K562 (cell line): Measurements from ENCODE around the gene PARD3B. TPM values are rescaled to one million over a fixed set of nuclear protein-coding genes. Genes with fewer than 3 reads are reported as not detected.

Source experiments
- ATAC-seq: fragments of 200-7000 bp; cut with Tn5 transposase; 3 replicates; pipeline ENCODE4 v1.9.1; 2020; ENCODE audit warnings: moderate library complexity
- BruUV-seq: library from RNA; stranded (reverse); fragments of 400-500 nt; replicated peaks from 2 replicates; lab custom pipeline; 2021; lab: Mats Ljungman, UMichigan
- CTCF ChIA-PET: fragments of 300-600 bp; formaldehyde crosslinking; extraction: SDS; loops from one replicate; lab custom pipeline; 2021; ENCODE audit warnings: low intra/inter-chr PET ratio; lab: Yijun Ruan, JAX
- POLR2A ChIA-PET: fragments of 300-600, 350-650 bp; sonication (Branson Sonifier 250); formaldehyde crosslinking; extraction: SDS; loops from one replicate; lab custom pipeline; 2021; ENCODE audit warnings: antibody characterized with exemption, inconsistent platforms; lab: Yijun Ruan, JAX
- DNase-seq, 4 experiments: peaks; one replicate each; pipeline versions ENCODE4 v3.0.0 to v3.0.0-alpha.2; 2011 to 2018; ENCODE audit warnings: low spot score in 3 of 4, mixed read lengths in 3 of 4; ENCODE audit errors: extremely low read depth in 1 of 4
- FAIRE-seq: peaks from 2 replicates; lab custom pipeline; 2011; peaks lifted over from hg19 to GRCh38; lab: Jason Lieb, UNC
- H2AFZ ChIP-seq: 2 replicates; pipeline ENCODE4 v1.6.0; 2011; ENCODE audit warnings: low read depth, low read length, control low read depth, inconsistent platforms
- H3K27ac ChIP-seq: fragments of 200-600 bp; 3 replicates; pipeline ENCODE4 v1.8.0; 2011; ENCODE audit warnings: low read depth, mild to moderate bottlenecking, control low read depth, inconsistent platforms, low read length, moderate library complexity, mixed read lengths; ENCODE audit errors: extremely low read depth
- H3K27me3 ChIP-seq, 2 experiments: fragments of 300-600 bp in 1 of 2; 2 replicates in 1 of 2; 3 replicates in 1 of 2; pipeline versions ENCODE4 v1.6.0 to v1.8.0; 2011; ENCODE audit warnings: inconsistent platforms in 2 of 2, low read length in 2 of 2, mild to moderate bottlenecking in 1 of 2, mixed read lengths in 1 of 2, moderate library complexity in 1 of 2; ENCODE audit not compliant: control insufficient read depth in 2 of 2, insufficient read depth in 2 of 2
- H3K36me3 ChIP-seq: fragments of 300-600 bp; 3 replicates; pipeline ENCODE4 v1.8.0; 2011; ENCODE audit warnings: mild to moderate bottlenecking, low read length, inconsistent platforms; ENCODE audit not compliant: control insufficient read depth, insufficient read depth
- H3K4me1 ChIP-seq, 2 experiments: fragments of 200-600 bp in 1 of 2; replicated peaks in 1 of 2; 2 replicates in 1 of 2; 3 replicates in 1 of 2; pipeline versions ENCODE4 v1.5.1 to v1.8.0; 2011; ENCODE audit warnings: inconsistent platforms in 2 of 2, low read length in 2 of 2, mild to moderate bottlenecking in 1 of 2, mixed read lengths in 1 of 2, moderate library complexity in 1 of 2; ENCODE audit not compliant: control insufficient read depth in 2 of 2, insufficient read depth in 2 of 2
- H3K4me2 ChIP-seq: 2 replicates; pipeline ENCODE4 v1.6.1; 2011; ENCODE audit warnings: low read length, control low read depth, inconsistent platforms, mixed read lengths; ENCODE audit not compliant: insufficient read depth
- H3K4me3 ChIP-seq: fragments of 200-600 bp; sonication (generic), shearing (Covaris generic); 2 replicates; pipeline ENCODE4 v1.5.1; 2016; ENCODE audit warnings: control low read depth, inconsistent platforms
- H3K79me2 ChIP-seq: fragments of 200-600 bp; 3 replicates; pipeline ENCODE4 v1.8.0; 2011; ENCODE audit warnings: low read length, inconsistent platforms; ENCODE audit not compliant: control insufficient read depth, insufficient read depth
- H3K9ac ChIP-seq, 2 experiments: 2 replicates each; pipeline versions ENCODE4 v1.6.0 to v1.6.1; 2011; ENCODE audit warnings: low read depth in 2 of 2, low read length in 2 of 2, control low read depth in 1 of 2, inconsistent platforms in 1 of 2, mild to moderate bottlenecking in 1 of 2, mixed read lengths in 1 of 2; ENCODE audit not compliant: insufficient read depth in 1 of 2
- H3K9me1 ChIP-seq: one replicate; pipeline ENCODE4 v1.6.0; 2011; ENCODE audit warnings: inconsistent platforms, mild to moderate bottlenecking, low read length, moderate library complexity; ENCODE audit not compliant: control insufficient read depth, insufficient read depth
- H3K9me3 ChIP-seq: replicated peaks from 2 replicates; pipeline ENCODE4 v1.5.1; 2011; ENCODE audit warnings: low read depth, low read length, inconsistent platforms; ENCODE audit not compliant: control insufficient read depth, insufficient read depth
- H4K20me1 ChIP-seq: replicated peaks from 2 replicates; pipeline ENCODE4 v1.6.1; 2011; ENCODE audit warnings: low read length, inconsistent platforms, mixed read lengths; ENCODE audit not compliant: control insufficient read depth, insufficient read depth
- CBFB ChIP-seq: sonication (generic); formaldehyde crosslinking; IDR thresholded peaks from 2 replicates; pipeline ENCODE4 v1.4.0; 2020; ENCODE audit warnings: mild to moderate bottlenecking, missing genetic modification reagents
- FOSL1 ChIP-seq: fragments of 200-800 bp; sonication (Bioruptor generic); conservative IDR thresholded peaks from 2 replicates; pipeline ENCODE4 v1.6.1; 2016; ENCODE audit warnings: missing genetic modification characterization, missing compliant biosample characterization
- HIVEP1 ChIP-seq: fragments of 250-450 bp; sonication (Bioruptor Pico); IDR thresholded peaks from 2 replicates; pipeline ENCODE4 v1.4.0; 2020; ENCODE audit warnings: mild to moderate bottlenecking
- MAFG ChIP-seq: fragments of 450-650 bp; conservative IDR thresholded peaks from 2 replicates; pipeline ENCODE4 v1.6.1; 2016; ENCODE audit warnings: missing genetic modification characterization, missing compliant biosample characterization
- POLR2H ChIP-seq: IDR thresholded peaks from 2 replicates; pipeline ENCODE4 v1.6.1; 2016; ENCODE audit warnings: missing genetic modification characterization, low read depth, mild to moderate bottlenecking, control low read depth, missing compliant biosample characterization, moderate library complexity
- RAD51 ChIP-seq: fragments of 450-650 bp; IDR thresholded peaks from 2 replicates; pipeline ENCODE4 v1.7.1; 2016; ENCODE audit warnings: low read depth, mild to moderate bottlenecking, borderline replicate concordance
- RFX7 ChIP-seq: fragments of 250-450 bp; sonication (Bioruptor Pico); IDR thresholded peaks from 2 replicates; pipeline ENCODE4 v1.5.1; 2021; ENCODE audit warnings: mild to moderate bottlenecking
- SOX6 ChIP-seq: fragments of 450-650 bp; IDR thresholded peaks from 2 replicates; pipeline ENCODE4 v1.6.1; 2014; ENCODE audit warnings: mild to moderate bottlenecking
- TAF7 ChIP-seq: fragments of 450-650 bp; IDR thresholded peaks from 2 replicates; pipeline ENCODE4 v1.6.1; 2016; ENCODE audit warnings: missing genetic modification characterization, missing compliant biosample characterization
- TEAD4 ChIP-seq, 2 experiments: sonication (generic) in 1 of 2; formaldehyde crosslinking in 1 of 2; IDR thresholded peaks; 2 replicates each; pipeline versions ENCODE4 v1.6.1 to v1.8.0; 2012 to 2022; ENCODE audit warnings: borderline replicate concordance in 1 of 2, inconsistent platforms in 1 of 2, low read length in 1 of 2, mild to moderate bottlenecking in 1 of 2, missing genetic modification reagents in 1 of 2
- TSHZ1 ChIP-seq: fragments of 250-450 bp; sonication (Bioruptor Pico); IDR thresholded peaks from 2 replicates; pipeline ENCODE4 v1.4.0; 2020; ENCODE audit warnings: mild to moderate bottlenecking, moderate library complexity
- YBX1 ChIP-seq: fragments of 450-650 bp; IDR thresholded peaks from 2 replicates; pipeline ENCODE4 v1.7.1; 2016; ENCODE audit warnings: mild to moderate bottlenecking
- ZNF764 ChIP-seq: fragments of 250-450 bp; sonication (Bioruptor Pico); IDR thresholded peaks from 2 replicates; pipeline ENCODE4 v1.4.0; 2020; ENCODE audit warnings: low read depth, mild to moderate bottlenecking, moderate library complexity
- WGBS: fragments of 100-300 bp; shearing (Covaris generic); methylation state at CpG from one replicate; pipeline ENCODE4 v1.1.6; 2016; ENCODE audit warnings: low coverage, mixed read lengths; ENCODE audit not compliant: insufficient coverage; ENCODE audit errors: missing lambda C conversion rate; 5-methylcytosine and 5-hydroxymethylcytosine counted together
- in situ Hi-C: fragments of 300-500 bp; cut with MboI; formaldehyde crosslinking; loops from 4 replicates; pipeline ENCODE4 v1.15.0; 2018; ENCODE audit warnings: inconsistent platforms, mixed read lengths
- intact Hi-C: fragments of 100-400 bp; cut with micrococcal nuclease; formaldehyde crosslinking; loops from 2 replicates; pipeline ENCODE4 v1.14.2; 2022
- polyA plus RNA-seq, 8 experiments: library from polyadenylated mRNA; depleted of rRNA in 4 of 8; stranded (reverse) in 5 of 8; unstranded in 3 of 8; fragments of >200 nt; fragmentation: Nextera tagmentation in 2 of 8; fragmentation: Illumina TruSeq in 1 of 8; extraction: Ambion mirVana in 2 of 8; extraction: Trizol in 1 of 8; gene quantifications; 2 replicates each; pipeline versions ENCODE4 v1.2.1 to v1.2.3, GENCODE V29; 2011 to 2014; ENCODE audit warnings: inconsistent platforms in 1 of 8, missing spikeins in 1 of 8
- total RNA-seq, 7 experiments: library from RNA; depleted of rRNA in 6 of 7; stranded (reverse); fragments of >200 nt in 6 of 7; fragmentation: Illumina TruSeq in 2 of 7; extraction: Trizol in 2 of 7; gene quantifications; 2 replicates each; pipeline versions ENCODE4 v1.2.1 to v1.2.3, GENCODE V29; 2011 to 2021; ENCODE audit warnings: low replicate concordance in 1 of 7

PARD3B gene
- total and polyA plus RNA-seq, 9 of the 15 experiments (the other 6 are each of a cell fraction or from before 2014, with no cell fraction given): 0.15 to 3.0 (median 1.1) TPM

DNA sequence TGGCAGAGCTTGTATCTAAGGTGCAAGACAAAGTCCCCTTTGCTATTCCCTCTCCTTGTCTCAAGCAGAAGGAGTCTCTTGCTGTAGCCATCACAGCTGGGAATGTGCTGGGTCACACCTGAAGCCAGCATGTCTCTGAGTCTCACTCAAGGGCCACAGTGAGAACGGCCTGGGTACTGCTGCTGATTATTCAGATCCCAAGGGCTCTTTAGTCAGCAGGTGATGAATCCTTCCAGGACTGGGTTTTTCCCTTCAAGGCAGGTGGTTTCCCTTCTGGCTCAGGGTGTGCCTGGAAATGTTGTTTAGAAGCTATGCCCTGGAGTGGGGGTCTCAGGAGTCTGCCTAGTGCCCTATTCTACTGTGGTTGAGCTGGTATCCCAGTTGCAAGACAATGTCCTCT, 356.3 kb downstream of the PARD3B start:
- in situ Hi-C loops (no loop called here), intact Hi-C loops (no loop called here)
- no peaks in the 10 kb centered on the region for H3K79me2 ChIP-seq
- ChIA-PET CTCF (no interaction called here), POLR2A (no interaction called here)
- H3K4me3 ChIP-seq: no peak overlapping the region
- 0% methylated on average over 1 of the region's 1 CpG for WGBS
- BruUV-seq: no TSS peak
- H2AFZ ChIP-seq: no peak overlapping the region
- no peaks in the 10 kb centered on the region for H3K9me1 ChIP-seq
- no peaks in the 10 kb centered on the region for H3K36me3 ChIP-seq
- H3K9ac ChIP-seq: no peak overlapping the region
- no peaks in the 10 kb centered on the region for H3K27me3 ChIP-seq
- H3K4me2 ChIP-seq: no peak overlapping the region
- no peak overlapping the region for H3K27ac ChIP-seq
- DNase-seq (no peak), FAIRE-seq (no peak)
- no peaks in the 10 kb centered on the region for H3K9me3 ChIP-seq
- no peaks in the 10 kb centered on the region for H3K4me1 ChIP-seq
- no peaks in the 10 kb centered on the region for H4K20me1 ChIP-seq
- no peak for TF ChIP-seq TSHZ1 (CRISPR knock-in tag)
- TF ChIP-seq RFX7 (CRISPR knock-in tag): no peak
- no peak for TF ChIP-seq TAF7
- TF ChIP-seq SOX6: no peak
- no peak for TF ChIP-seq ZNF764 (CRISPR knock-in tag)
- no peak for TF ChIP-seq TEAD4 (IDR thresholded peaks at IDR 0.05; ENCODE audit: low read length)
- TF ChIP-seq TEAD4 (CRISPR knock-in tag; IDR thresholded peaks at IDR 0.05; ENCODE audit: borderline replicate concordance): no peak
- no peak for TF ChIP-seq POLR2H
- TF ChIP-seq HIVEP1 (CRISPR knock-in tag): no peak
- no peak for TF ChIP-seq RAD51
- no peak for TF ChIP-seq FOSL1 (tag)
- no peak for TF ChIP-seq MAFG (tag)
- TF ChIP-seq CBFB (CRISPR knock-in tag): no peak
- no peak for TF ChIP-seq YBX1
- TF ChIP-seq, all 486 proteins: peak for 0
- no peak for ATAC-seq
